BLaER1 treated with 17β-estradiol and CSF1 and Interleukin-3, amounts not matched to agents 10 nM and 100 nM (cell line): ENCODE results near the gene UBE2E3.
"Not testable (repeated sequence)": the region's sequence is repeated elsewhere in the genome, so short reads cannot be mapped to it uniquely, and the experiment has no call there.

Experiments used
- H3K27ac ChIP-seq, 11 experiments: shearing (Covaris generic); formaldehyde crosslinking; 2 replicates each; pipeline ENCODE4 v1.8.1; 2022
- H3K27me3 ChIP-seq, 11 experiments: shearing (Covaris generic); formaldehyde crosslinking; 2 replicates each; pipeline ENCODE4 v1.8.1; 2022
- H3K36me3 ChIP-seq, 11 experiments: shearing (Covaris generic); formaldehyde crosslinking; 2 replicates each; pipeline ENCODE4 v1.8.1; 2022
- H3K4me1 ChIP-seq, 10 experiments: shearing (Covaris generic); formaldehyde crosslinking; 2 replicates each; pipeline ENCODE4 v1.8.1; 2022
- H3K4me2 ChIP-seq, 11 experiments: shearing (Covaris generic); formaldehyde crosslinking; 2 replicates each; pipeline ENCODE4 v1.8.1; 2022
- H3K4me3 ChIP-seq, 10 experiments: shearing (Covaris generic); formaldehyde crosslinking; 2 replicates each; pipeline ENCODE4 v1.8.1; 2022
- H3K9ac ChIP-seq, 11 experiments: shearing (Covaris generic); formaldehyde crosslinking; 2 replicates each; pipeline ENCODE4 v1.8.1; 2022
- H3K9me3 ChIP-seq, 11 experiments: shearing (Covaris generic); formaldehyde crosslinking; replicated peaks in 1 of 11; 2 replicates each; pipeline ENCODE4 v1.8.1; 2022
- H4K20me1 ChIP-seq, 11 experiments: shearing (Covaris generic); formaldehyde crosslinking; 2 replicates each; pipeline ENCODE4 v1.8.1; 2022
- Cebpa-rat ChIP-seq, 11 experiments: shearing (Covaris generic); IDR thresholded peaks; 2 replicates each; pipeline ENCODE4 v1.8.1; 2022

Gene UBE2E3

DNA sequence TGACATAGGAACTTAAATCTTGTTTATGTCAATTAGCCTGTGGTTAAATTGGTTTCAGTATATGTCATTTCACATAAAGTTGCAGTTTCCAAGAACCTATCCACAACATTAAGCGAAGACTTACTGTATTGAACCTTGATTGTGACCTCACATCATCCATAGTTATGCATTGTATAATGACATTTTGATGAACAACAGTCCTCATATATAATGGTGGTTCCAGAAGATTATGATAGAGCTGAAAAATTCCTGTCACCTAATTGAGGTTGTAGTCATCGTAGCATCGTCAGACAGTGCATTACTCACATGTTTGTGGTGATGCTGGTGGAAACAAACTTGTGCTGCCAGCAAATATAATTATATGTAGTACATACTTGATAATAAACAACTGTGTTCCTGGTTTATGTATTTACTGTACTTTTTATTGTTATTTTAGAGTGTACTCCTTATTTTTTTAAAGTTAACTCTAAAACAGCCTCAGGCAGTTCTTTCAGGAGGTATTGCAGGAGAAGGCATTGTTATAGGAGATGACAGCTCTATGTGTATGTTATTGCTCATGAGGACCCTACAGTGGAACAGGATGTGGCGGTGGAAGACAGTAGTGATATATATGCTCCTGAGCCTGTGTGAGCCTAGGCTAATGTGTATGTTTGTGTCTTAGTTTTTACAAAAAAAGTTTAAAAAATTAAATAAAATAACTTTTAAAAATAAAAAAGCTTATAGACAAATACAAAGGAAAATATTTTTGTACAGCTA, 56.6 kb downstream of the UBE2E3 start:
- Histone ChIP-seq H3K4me2 (no peak overlapping the region), H3K27ac (no peak overlapping the region), H3K4me1 (no peaks in the 10 kb centered on the region), H3K9me3 (peaks cover 0 to 15% (median 11%) of the 10 kb centered on the region in 11 experiments; a peak in 20 of 22 replicates), H3K9ac (no peak overlapping the region), H3K27me3 (no peaks in the 10 kb centered on the region), H3K36me3 (peaks cover 0 to 29% (median 9%) of the 10 kb centered on the region in 11 experiments; a peak in 16 of 22 replicates), H3K4me3 (no peak overlapping the region), H4K20me1 (peaks cover 0 to 22% (median 5%) of the 10 kb centered on the region in 11 experiments; a peak in 10 of 22 replicates)
- no peak for TF ChIP-seq Cebpa-rat (IDR thresholded peaks at IDR 0.05)

DNA sequence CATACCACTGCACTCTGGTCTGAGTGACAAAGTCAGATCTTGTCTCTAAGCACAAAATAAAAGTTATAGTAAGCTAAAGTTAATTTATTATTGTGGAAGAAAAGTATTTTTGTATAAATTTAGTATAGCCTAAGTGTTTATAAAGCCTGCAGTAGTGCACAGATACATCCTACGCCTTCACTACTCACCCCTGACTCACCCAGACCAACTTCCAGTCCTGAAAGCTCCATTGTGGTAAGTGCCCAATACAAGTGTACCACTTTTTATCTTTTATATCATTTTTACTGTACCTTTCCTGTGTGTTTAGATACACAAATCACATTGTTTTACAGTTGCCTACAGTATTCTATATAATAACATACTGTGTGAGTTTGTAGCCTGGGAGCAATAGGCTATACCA, 57.5 kb downstream of the UBE2E3 start:
- Histone ChIP-seq H3K9ac (no peak overlapping the region), H3K4me2 (no peak overlapping the region), H3K4me3 (no peak overlapping the region), H3K4me1 (0 out of 20 replicates have a peak, but pooled peaks cover 0 to 5% (median 0%) of the 10 kb centered on the region in 10 experiments), H3K27ac (no peak overlapping the region), H4K20me1 (peaks cover 0 to 31% (median 12%) of the 10 kb centered on the region in 11 experiments; a peak in 12 of 22 replicates), H3K9me3 (peaks cover 0 to 8% (median 3%) of the 10 kb centered on the region in 11 experiments; a peak in 15 of 22 replicates), H3K27me3 (no peaks in the 10 kb centered on the region), H3K36me3 (peaks cover 0 to 20% (median 8%) of the 10 kb centered on the region in 11 experiments; a peak in 9 of 22 replicates)
- no peak for TF ChIP-seq Cebpa-rat (IDR thresholded peaks at IDR 0.05)

GRCh38 chr2:181038796-181039195, 58.4 kb downstream of the UBE2E3 start:
- no peak for TF ChIP-seq Cebpa-rat (IDR thresholded peaks at IDR 0.05)
- H3K27me3 ChIP-seq, result no peaks in the 10 kb centered on the region
- no peak overlapping the region for H3K4me2 ChIP-seq
- H3K9ac ChIP-seq, result no peak overlapping the region
- H3K36me3 ChIP-seq, result peaks cover 0 to 17% (median 8%) of the 10 kb centered on the region in 11 experiments; a peak in 6 of 22 replicates
- peaks cover 0 to 5% (median 0%) of the 10 kb centered on the region in 11 experiments; a peak in 1 of 22 replicates for H3K9me3 ChIP-seq
- no peak overlapping the region for H3K4me3 ChIP-seq
- 0 out of 20 replicates have a peak, but pooled peaks cover 0 to 5% (median 0%) of the 10 kb centered on the region in 10 experiments for H3K4me1 ChIP-seq
- H3K27ac ChIP-seq, result no peak overlapping the region
- peaks cover 0 to 32% (median 12%) of the 10 kb centered on the region in 11 experiments; a peak in 12 of 22 replicates for H4K20me1 ChIP-seq

DNA sequence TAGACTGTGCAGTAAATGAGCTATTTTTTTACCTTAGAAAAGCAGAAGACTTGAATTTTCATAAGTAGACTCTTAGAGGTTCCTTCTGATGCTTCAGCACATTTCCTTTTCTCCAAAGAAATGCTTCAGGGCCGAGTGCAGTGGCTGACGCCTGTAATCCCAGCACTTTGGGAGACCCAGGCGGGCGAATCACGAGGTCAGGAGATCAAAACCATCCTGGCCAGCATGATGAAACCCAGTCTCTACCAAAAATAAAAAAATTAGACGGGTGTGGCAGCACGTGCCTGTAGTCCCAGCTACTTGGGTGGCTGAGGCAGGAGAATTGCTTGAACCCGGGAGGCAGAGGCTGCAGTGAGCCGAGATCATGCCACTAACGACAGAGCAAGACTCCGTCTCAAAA, 60.4 kb downstream of the UBE2E3 start:
- H3K4me2 ChIP-seq, H3K4me1 ChIP-seq, H3K9ac ChIP-seq, H3K27ac ChIP-seq, H3K27me3 ChIP-seq, H3K9me3 ChIP-seq, H3K4me3 ChIP-seq: not testable (repeated sequence)
- H3K36me3 ChIP-seq, result peaks cover 0 to 17% (median 8%) of the 10 kb centered on the region in 11 experiments; a peak in 6 of 22 replicates
- peaks cover 0 to 40% (median 14%) of the 10 kb centered on the region in 11 experiments; a peak in 12 of 22 replicates for H4K20me1 ChIP-seq

- TF ChIP-seq Cebpa-rat (IDR thresholded peaks at IDR 0.05), result no peak
- Histone ChIP-seq H3K36me3 (peaks cover 0 to 17% (median 6%) of the 10 kb centered on the region in 11 experiments; a peak in 5 of 22 replicates), H3K4me3 (no peak overlapping the region), H4K20me1 (peaks cover 0 to 35% (median 17%) of the 10 kb centered on the region in 11 experiments; a peak in 10 of 22 replicates), H3K4me2 (no peak overlapping the region), H3K9ac (no peak overlapping the region), H3K9me3 (no peaks in the 10 kb centered on the region), H3K27me3 (no peaks in the 10 kb centered on the region), H3K27ac (no peak overlapping the region), H3K4me1 (0 out of 20 replicates have a peak, but pooled peaks cover 0 to 5% (median 0%) of the 10 kb centered on the region in 10 experiments)
Measured at GRCh38 chr2:181041661-181042060, 61.3 kb downstream of the UBE2E3 start.

DNA sequence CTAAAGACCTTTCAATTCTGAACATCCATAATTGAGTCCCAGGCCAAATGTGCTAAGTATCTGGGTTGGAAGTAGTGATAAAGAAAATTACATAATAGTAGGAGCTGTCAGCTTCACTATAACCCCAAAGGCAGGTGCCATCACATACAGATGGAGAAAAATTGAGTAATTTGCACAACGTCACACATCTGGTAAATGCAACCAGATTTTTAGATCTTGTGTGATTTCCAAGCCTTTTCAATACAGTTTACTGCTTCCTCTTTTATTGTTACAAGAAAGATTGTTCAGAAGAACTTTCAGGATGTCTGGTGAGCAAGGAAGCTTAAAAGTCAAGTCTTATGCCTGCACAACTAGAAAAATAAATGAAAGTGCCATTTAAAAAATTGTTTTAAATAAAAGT, 62.3 kb downstream of the UBE2E3 start:
- no peak overlapping the region for H3K4me3 ChIP-seq
- 0 out of 20 replicates have a peak, but pooled peaks cover 0 to 5% (median 0%) of the 10 kb centered on the region in 10 experiments for H3K4me1 ChIP-seq
- no peak overlapping the region for H3K27ac ChIP-seq
- H3K9me3 ChIP-seq, result no peaks in the 10 kb centered on the region
- H3K4me2 ChIP-seq, result no peak overlapping the region
- peaks cover 0 to 14% (median 4%) of the 10 kb centered on the region in 11 experiments; a peak in 6 of 22 replicates for H3K36me3 ChIP-seq
- no peaks in the 10 kb centered on the region for H3K27me3 ChIP-seq
- no peak overlapping the region for H3K9ac ChIP-seq
- peaks cover 0 to 33% (median 19%) of the 10 kb centered on the region in 11 experiments; a peak in 11 of 22 replicates for H4K20me1 ChIP-seq
- TF ChIP-seq Cebpa-rat (IDR thresholded peaks at IDR 0.05), result no peak

- H3K4me2 ChIP-seq, result no peak overlapping the region
- no peaks in the 10 kb centered on the region for H3K27me3 ChIP-seq
- H3K27ac ChIP-seq, result no peak overlapping the region
- no peak overlapping the region for H3K9ac ChIP-seq
- no peaks in the 10 kb centered on the region for H3K9me3 ChIP-seq
- peaks cover 0 to 46% (median 20%) of the 10 kb centered on the region in 11 experiments; a peak in 11 of 22 replicates for H4K20me1 ChIP-seq
- H3K36me3 ChIP-seq, result peaks cover 0 to 7% (median 0%) of the 10 kb centered on the region in 11 experiments; a peak in 4 of 22 replicates
- H3K4me1 ChIP-seq, result 0 out of 20 replicates have a peak, but pooled peaks cover 0 to 5% (median 0%) of the 10 kb centered on the region in 10 experiments
- no peak for TF ChIP-seq Cebpa-rat (IDR thresholded peaks at IDR 0.05)
- H3K4me3 ChIP-seq, result no peak overlapping the region
Measured at GRCh38 chr2:181046833-181047232, 66.4 kb downstream of the UBE2E3 start.

GRCh38 chr2:181047829-181048228, 67.4 kb downstream of the UBE2E3 start:
- no peaks in the 10 kb centered on the region for H3K9me3 ChIP-seq
- H3K4me2 ChIP-seq, result no peak overlapping the region
- peaks cover 0 to 7% (median 0%) of the 10 kb centered on the region in 11 experiments; a peak in 4 of 22 replicates for H3K36me3 ChIP-seq
- H3K4me1 ChIP-seq, result no peaks in the 10 kb centered on the region
- no peak overlapping the region for H3K27ac ChIP-seq
- no peak overlapping the region for H3K9ac ChIP-seq
- peaks cover 3 to 43% (median 17%) of the 10 kb centered on the region in 11 experiments; a peak in 11 of 22 replicates for H4K20me1 ChIP-seq
- TF ChIP-seq Cebpa-rat (IDR thresholded peaks at IDR 0.05), result no peak
- H3K27me3 ChIP-seq, result no peaks in the 10 kb centered on the region
- H3K4me3 ChIP-seq, result no peak overlapping the region

- no peak overlapping the region for H3K9ac ChIP-seq
- H3K4me1 ChIP-seq, result no peaks in the 10 kb centered on the region
- no peak overlapping the region for H3K4me3 ChIP-seq
- no peak overlapping the region for H3K27ac ChIP-seq
- TF ChIP-seq Cebpa-rat (IDR thresholded peaks at IDR 0.05), result no peak
- H3K27me3 ChIP-seq, result no peaks in the 10 kb centered on the region
- no peak overlapping the region for H3K4me2 ChIP-seq
- H4K20me1 ChIP-seq, result peaks cover 3 to 52% (median 20%) of the 10 kb centered on the region in 11 experiments; a peak in 9 of 22 replicates
- H3K36me3 ChIP-seq, result peaks cover 0 to 8% (median 0%) of the 10 kb centered on the region in 11 experiments; a peak in 4 of 22 replicates
- H3K9me3 ChIP-seq, result no peaks in the 10 kb centered on the region
Measured at GRCh38 chr2:181051861-181052522, 71.6 kb downstream of the UBE2E3 start.
